Activated CD4-positive, CD25-positive, alpha-beta regulatory T cell treated with anti-CD3 and anti-CD28 coated beads, Interleukin-2, amount 50 U/mL, for 24 hours (primary cell): ENCODE results near the gene GRK5.
"Not testable (repeated sequence)": the region's sequence is repeated elsewhere in the genome, so short reads cannot be mapped to it uniquely, and the experiment has no call there.

Experiments
- ATAC-seq, 2 donors: fragments of 150-1000 bp; cut with Tn5 transposase; one replicate each; pipeline ENCODE4 v1.10.0; 2021; ENCODE audit warnings: mild to moderate bottlenecking in 1 of 2, moderate library complexity in 1 of 2

GRK5 gene

GRCh38 chr10:119276194-119276593, 68.8 kb downstream of the GRK5 start:
- ATAC-seq = not testable (repeated sequence)

GRCh38 chr10:119278126-119278709, 70.8 kb downstream of the GRK5 start:
- no peak for ATAC-seq

- no peak for ATAC-seq
Measured at GRCh38 chr10:119279441-119279840, 72.1 kb downstream of the GRK5 start.

DNA sequence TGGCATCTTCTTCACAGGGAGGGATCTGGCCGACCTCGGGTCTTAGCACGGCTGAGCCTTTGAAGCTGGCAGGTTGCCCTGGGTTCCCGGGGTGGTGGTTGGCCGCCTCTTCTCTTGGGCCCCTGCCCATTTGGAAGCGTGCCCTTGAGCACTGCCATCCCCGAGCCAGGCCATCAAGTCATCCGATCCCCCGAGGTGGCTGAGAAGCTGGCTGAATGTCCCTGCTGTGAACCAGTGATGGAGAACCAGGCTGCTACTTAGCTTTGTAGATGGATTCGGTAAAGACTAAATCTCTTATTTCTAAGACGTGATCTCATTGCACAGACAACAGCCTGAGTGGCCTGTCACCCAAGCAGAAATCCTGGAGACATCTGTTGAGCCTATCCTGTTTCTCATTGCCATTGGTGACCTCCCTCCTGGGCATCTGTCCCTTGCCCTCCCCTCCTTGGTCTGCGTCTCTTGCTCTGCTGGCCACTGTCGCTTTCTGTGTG, 74.3 kb downstream of the GRK5 start:
- no peak for ATAC-seq

GRCh38 chr10:119282446-119282845, 75.1 kb downstream of the GRK5 start:
- ATAC-seq = no peak

DNA sequence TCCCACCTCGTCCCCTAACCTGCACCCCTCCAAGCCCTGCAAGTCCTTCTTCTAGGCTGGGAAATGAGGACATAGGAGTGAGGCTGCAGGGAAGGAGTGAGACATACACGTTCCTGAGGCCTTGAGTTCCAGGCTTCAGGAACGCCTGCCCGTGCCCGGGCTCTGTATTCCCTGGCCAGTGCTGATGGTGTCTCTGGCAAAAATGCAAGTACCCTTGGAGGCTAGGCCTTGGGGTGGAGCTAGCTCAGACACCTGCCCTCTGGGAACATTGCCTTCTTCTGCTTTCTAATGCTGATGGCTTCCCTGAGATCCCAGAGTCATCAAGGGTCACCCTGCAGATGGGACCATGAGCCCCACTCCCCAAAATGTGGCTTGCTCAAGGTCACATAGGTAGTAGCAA, 76.0 kb downstream of the GRK5 start:
- no peak for ATAC-seq

DNA sequence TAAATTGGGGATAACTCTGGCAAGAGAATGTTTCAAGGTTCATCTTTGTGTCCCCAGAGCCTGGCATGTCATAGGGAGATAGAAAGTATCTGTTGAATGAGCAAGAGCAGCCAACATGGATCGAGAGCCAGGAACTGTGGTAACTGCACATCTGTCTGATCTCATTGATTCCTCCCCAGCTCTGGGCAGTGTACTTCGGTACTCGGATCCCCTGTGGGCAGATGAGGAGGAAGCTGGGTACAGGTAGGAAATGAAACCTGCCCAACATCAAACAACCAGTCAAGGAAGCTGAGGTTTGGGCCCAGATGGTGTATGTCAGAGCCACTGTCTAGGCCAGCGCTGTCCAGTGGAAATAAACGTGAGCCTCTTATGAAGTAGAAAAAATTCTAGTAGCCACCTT, 76.4 kb downstream of the GRK5 start:
- peak; percentile 25 to 46 for ATAC-seq

DNA sequence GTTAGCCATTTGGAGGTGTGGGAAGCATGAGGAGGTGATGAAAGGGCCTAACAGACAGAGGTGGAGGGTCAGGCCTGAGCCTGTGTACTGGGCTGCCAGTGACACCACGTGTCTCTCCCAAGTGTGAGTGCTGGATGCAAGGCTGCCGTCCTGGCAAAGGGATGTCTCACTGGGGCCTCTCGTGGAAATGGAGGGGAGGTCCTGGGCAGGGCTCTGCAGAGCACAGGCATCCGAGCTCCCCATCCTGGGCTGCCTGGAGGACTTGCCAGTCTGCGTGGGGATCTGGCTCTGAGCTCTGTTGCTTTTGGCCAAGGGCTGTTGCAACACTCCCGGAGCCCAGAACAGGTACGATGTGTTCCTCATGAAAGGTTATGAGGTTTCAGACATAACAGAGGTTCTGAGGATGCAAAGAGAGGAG, 77.3 kb downstream of the GRK5 start:
- ATAC-seq = no peak

- ATAC-seq = peak; percentile 58 to 67
Measured at GRCh38 chr10:119285495-119286267, 78.3 kb downstream of the GRK5 start.

- no peak for ATAC-seq
Measured at GRCh38 chr10:119286516-119286915, 79.1 kb downstream of the GRK5 start.

DNA sequence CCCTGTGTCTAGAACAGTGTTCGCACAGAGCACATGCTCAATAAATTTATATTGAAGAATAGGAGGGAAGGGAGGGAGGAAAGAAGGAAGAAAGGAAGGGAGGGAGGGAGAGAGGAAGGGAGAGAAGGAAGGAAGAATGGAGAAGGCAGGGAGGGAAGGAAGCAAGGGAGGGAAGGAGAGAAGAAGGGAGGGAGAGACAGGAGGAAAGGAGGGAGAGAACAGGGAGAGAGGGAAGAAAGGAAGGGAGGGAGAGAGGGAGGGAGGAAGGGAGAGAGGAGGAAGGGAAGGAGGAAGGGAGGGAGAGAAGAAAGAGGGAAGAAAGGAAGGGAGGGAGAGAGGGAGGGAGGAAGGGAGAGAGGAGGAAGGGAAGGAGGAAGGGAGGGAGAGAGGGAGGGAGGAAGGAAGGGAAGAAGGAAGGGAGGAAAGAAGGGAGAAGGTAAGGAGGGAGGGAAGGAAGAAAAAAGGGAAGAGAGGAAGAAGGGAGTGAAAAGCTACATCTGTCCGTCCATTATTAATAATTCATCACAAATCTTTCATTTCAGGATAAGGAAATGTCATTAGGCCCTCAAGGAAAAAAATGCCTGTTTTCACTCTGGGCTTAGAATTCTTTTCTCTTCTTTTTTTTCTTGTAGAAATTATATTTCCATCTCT, 79.7 kb downstream of the GRK5 start:
- ATAC-seq = no peak

DNA sequence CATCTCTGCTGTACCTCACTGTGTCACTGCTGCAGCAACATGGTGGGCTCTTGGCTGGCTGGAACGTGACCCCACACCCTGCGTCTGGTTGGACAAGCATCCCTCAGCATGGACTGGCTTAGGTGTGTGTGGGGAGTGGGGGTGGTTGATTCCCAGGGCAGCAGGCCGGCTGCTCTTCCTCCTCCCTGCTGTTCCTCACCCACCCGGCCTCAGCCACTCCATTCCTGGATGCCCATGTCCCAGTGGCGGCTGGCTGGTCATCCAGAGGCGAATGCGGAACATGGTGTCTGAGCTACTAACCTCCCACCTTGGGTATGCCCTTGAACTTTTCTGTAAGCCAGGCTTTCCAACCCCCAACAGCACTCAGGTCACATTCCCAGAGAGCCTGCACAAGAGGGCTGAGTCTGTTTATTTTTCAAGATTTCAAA, 81.2 kb downstream of the GRK5 start:
- ATAC-seq = no peak

DNA sequence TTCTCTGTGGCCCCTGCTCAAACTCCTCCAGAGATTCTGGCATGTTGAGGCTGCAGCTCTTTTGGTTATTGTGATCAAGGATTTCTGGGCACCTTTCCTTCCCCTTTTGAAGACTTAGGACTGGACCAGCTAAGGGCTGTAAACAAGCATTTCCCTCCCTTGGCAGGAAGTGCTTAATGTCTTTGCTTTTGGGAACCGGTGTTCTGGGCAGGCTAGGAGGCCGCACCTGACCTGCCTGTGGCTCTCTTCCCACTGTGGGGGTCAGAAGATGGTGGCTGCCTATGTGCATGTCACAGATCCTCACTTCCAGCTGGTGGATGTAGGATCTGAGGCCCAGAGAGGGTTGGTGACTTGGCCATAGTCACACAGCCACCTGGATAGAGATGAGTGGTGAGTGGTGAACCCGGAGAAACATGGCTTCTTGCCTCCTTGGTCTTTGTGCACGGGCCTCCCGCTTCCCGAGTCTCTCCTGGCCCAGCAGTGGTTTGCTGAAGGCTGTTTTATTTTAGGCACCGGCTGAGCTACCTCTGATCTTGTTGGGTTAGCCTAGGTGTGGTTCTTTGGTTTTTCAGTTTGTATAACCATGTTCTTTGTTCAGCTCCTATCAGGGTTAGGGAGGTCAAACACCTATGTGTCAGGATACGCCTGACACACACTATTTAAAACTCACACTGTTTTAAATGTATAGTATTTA, 82.0 kb downstream of the GRK5 start:
- ATAC-seq = no peak

DNA sequence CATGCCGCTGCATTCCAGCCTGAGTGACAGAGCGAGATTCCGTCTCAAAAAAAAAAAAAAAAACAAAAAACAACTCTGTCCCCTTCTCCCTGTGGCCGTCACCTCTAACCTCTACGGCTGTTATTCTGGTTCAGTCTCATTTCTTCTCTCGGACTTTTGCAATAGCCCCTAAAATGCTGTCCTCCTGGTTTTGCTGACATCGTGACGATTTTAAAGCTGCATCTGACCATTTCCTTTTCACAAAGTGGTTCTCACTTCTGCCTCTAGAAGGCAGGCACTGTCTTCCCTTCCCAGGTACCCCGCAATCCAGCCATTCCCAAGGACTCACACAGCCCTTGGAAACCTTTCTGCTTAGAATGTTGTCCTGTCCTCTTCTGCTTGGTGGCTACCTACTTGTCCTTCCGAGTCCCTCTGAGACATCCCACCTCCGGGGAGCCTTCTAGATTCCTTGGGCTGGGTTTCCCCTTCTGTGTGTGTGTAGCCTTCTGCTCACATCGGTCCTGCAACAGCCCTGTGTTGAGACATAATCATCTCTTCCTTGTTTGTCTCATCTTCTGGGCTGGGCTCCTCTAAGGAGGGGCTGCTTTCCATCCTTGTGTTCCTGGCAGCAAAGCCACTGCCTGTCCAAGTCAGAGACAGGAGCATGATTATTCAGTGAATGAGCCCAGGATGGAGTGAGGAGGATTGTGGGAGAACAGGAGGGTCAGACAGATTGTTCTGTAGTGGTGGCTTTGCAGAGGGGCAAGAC, 83.1 kb downstream of the GRK5 start:
- ATAC-seq = no peak

GRCh38 chr10:119291223-119291900, 84.0 kb downstream of the GRK5 start:
- ATAC-seq = no peak

- no peak for ATAC-seq
Measured at GRCh38 chr10:119292968-119293760, 85.8 kb downstream of the GRK5 start.

- no peak for ATAC-seq
Measured at GRCh38 chr10:119296703-119297102, 89.3 kb downstream of the GRK5 start.

DNA sequence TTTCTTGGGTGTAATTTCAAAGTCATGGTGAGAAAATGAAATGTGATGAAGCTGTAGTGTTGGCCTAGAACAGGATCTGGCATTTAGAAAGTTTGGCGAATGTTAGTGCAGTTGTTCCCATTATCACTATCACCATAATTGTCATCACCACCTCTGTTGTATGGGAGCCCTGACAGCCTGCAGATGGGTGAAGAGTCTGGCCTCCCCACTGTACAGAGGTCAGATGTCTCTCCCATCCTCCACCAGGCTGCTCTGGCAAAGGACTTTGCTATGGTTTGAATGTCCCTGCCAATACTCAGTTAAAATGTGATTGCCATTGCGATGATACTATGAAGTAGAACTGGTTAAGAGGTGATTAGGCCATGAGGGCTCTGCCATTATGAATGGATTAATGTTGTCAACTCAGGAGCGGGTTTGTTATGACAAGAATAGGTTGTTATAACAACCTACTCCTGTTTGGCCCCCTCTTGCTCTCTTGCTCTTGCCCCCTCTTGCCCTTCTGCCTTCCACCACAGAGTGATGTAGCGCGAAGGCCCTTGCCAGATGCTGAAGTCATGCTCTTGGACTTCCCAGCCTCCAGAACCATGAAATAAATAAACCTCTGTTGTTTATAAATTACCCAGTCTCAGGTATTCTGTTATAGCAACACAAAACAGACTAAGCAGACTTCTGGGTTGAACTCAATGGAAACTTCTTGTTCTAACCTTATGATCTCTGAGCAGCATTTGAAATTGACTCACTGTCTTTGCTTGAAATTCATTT, 90.0 kb downstream of the GRK5 start:
- no peak for ATAC-seq

DNA sequence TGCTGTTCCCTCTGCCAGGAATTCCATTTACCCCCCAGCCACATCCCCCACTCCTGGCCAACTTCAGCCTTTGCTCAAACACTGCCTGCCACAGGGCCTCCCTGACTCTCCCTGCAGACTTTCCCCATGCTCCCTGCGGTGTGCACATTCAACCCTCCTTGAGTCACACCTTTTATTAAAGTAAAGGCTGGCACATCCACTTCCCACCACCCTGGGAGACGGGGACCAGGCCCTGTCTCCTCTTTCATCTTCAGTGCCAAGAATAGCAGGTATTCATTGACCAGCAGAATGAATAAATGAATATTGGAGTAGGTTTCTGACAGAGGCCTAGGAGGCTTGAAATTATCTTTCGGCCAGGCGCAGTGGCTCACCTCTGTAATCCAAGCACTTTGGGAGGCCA, 91.4 kb downstream of the GRK5 start:
- ATAC-seq = no peak

DNA sequence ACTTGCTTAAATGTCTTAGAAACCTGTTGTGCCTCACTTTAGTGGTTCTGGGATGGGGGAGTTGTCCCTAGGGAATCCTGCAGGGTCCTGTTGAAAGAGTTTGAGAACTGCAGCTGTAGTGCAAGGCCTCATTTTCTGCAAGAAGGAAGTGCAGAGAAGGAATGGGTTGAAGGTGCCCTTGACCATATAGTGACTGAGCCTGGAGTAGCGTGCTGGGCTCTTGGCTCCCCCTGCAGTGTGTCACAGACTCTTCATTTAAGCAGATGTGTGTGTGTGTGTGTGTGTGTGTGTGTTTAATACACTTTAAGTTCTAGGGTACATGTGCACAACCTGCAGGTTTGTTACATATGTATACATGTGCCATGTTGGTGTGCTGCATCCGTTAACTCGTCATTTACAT, 92.2 kb downstream of the GRK5 start:
- ATAC-seq = no peak
